ENCODE measurements around the gene GGA3.

DNA sequence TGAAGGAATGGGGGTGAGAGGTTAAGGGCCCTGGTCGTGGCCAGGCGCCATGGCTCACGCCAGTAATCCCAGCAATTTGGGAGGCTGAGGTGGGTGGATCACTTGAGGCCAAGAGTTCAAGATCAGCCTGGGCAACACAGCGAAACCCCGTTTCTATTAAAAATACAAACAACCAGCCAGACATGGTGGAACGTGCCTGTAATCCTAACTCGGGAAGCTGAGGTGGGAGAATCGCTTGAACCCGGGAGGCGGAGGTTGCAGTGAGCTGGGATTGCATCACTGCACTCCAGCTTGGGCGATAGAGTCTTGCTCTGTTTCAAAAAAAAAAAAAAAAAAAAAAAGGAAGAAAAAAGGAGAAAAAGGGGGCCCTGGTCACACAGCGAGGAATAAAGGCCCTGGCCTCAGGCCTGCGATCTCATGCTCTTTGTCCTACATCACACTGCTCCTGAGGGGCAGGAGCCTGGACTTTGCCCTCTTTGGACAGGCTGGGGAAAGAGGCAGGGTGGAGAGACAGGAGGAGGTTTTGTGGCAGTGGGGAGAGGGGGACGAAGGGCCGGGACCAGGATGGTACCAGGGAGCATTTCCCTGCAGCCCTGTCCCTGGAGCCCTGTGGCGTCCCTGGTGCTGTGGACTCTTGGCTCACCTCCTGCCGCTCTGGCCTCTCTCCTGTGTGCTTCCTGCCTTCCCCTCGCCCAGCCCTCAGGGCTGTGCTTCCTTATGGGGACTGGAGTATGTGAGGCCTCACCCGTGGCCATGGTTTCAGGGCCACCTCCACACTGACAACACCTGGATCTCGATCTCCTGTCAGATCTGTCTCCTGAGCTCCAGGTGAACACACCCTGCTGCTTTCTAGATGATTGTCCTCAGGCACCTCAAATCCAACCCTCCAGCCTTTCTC lies 47.6 kb upstream of the GGA3 start:
- TF ChIP-seq, protein P1, sequence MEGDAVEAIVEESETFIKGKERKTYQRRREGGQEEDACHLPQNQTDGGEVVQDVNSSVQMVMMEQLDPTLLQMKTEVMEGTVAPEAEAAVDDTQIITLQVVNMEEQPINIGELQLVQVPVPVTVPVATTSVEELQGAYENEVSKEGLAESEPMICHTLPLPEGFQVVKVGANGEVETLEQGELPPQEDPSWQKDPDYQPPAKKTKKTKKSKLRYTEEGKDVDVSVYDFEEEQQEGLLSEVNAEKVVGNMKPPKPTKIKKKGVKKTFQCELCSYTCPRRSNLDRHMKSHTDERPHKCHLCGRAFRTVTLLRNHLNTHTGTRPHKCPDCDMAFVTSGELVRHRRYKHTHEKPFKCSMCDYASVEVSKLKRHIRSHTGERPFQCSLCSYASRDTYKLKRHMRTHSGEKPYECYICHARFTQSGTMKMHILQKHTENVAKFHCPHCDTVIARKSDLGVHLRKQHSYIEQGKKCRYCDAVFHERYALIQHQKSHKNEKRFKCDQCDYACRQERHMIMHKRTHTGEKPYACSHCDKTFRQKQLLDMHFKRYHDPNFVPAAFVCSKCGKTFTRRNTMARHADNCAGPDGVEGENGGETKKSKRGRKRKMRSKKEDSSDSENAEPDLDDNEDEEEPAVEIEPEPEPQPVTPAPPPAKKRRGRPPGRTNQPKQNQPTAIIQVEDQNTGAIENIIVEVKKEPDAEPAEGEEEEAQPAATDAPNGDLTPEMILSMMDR (IDR thresholded peaks at IDR 0.05; ENCODE audit: borderline replicate concordance, extremely low read depth, low read length, poor library complexity, severe bottlenecking): no peak
- no peak for TF ChIP-seq EZH2 (IDR thresholded peaks at IDR 0.05; ENCODE audit: borderline replicate concordance, low read depth, low read length, severe bottlenecking)
